Measurements from ENCODE around the gene SMYD3. TPM values are rescaled to one million over a fixed set of nuclear protein-coding genes. Genes with fewer than 3 reads are reported as not detected.

SMYD3 gene
- total and polyA plus RNA-seq, 2 donors (not counting 3 experiments of a cell fraction or from before 2014, with no cell fraction given): 16.0 to 32.1 TPM

- no peak overlapping the region for H2AFZ ChIP-seq (ENCODE audit: low read depth, low read length)
- FAIRE-seq (no peak), DNase-seq (ENCODE audit: low read depth, low spot score) (no peak)
- no peaks in the 10 kb centered on the region for H4K20me1 ChIP-seq (replicated peaks; ENCODE audit: control insufficient read depth, extremely low read depth, insufficient read depth, low read length)
- TF ChIP-seq MYC (IDR thresholded peaks at IDR 0.05; ENCODE audit: low read depth, low read length) (no peak), POLR2A (IDR thresholded peaks at IDR 0.05; ENCODE audit: low read depth, low read length) (no peak), FOS (IDR thresholded peaks at IDR 0.05; ENCODE audit: borderline replicate concordance, insufficient read depth, low read length) (no peak), JUN (IDR thresholded peaks at IDR 0.05; ENCODE audit: borderline replicate concordance, insufficient read depth, insufficient read length, low read depth) (no peak), GATA2 (IDR thresholded peaks at IDR 0.05; ENCODE audit: insufficient read depth, insufficient read length, low read depth, low read length) (no peak), EZH2 (IDR thresholded peaks at IDR 0.05; ENCODE audit: borderline replicate concordance, low read depth, low read length, severe bottlenecking) (no peak), POLR2AphosphoS5 (IDR thresholded peaks at IDR 0.05; ENCODE audit: insufficient read depth, low read depth, low read length) (no peak), MAX (IDR thresholded peaks at IDR 0.05; ENCODE audit: insufficient read depth, insufficient read length) (no peak), CTCF (IDR thresholded peaks at IDR 0.05; ENCODE audit: extremely low read depth in 1 of 2, insufficient read depth in 1 of 2, low read depth in 1 of 2, low read length in 2 of 2) (no peak)
- dilution Hi-C loops (cut with MboI; ENCODE audit: extremely low pct_ligation_motif_present, low sequenced_read_pairs) (no loop called here), intact Hi-C loops (cut with micrococcal nuclease) (loop anchor here (2.0 to 5.0 kb wide), 2 partner anchors 115 to 564 kb away; no protein-coding TSS in a partner anchor)
- CTCF ChIA-PET: interaction anchor here (1.0 to 2.4 kb wide), 12 partner anchors 9 to 734 kb away, joined by 3 to 36 read pairs (median 5); partner anchors contain the start of gene KIF26B
- no peaks in the 10 kb centered on the region for H3K79me2 ChIP-seq (ENCODE audit: control insufficient read depth, insufficient read depth, low read length)
- H3K36me3 ChIP-seq (ENCODE audit: control insufficient read depth in 2 of 2, extremely low read depth in 1 of 2, insufficient read depth in 2 of 2, low read length in 2 of 2): no peaks in the 10 kb centered on the region
- H3K9ac ChIP-seq (replicated peaks; ENCODE audit: extremely low read depth, insufficient read depth, low read length): no peak overlapping the region
- H3K4me1 ChIP-seq (ENCODE audit: control insufficient read depth, extremely low read depth, insufficient read depth, low read length): no peaks in the 10 kb centered on the region
- POLR2A ChIA-PET: no interaction called here
- no peaks in the 10 kb centered on the region for H3K9me3 ChIP-seq (replicated peaks; ENCODE audit: control insufficient read depth, insufficient read depth, low read length)
- no TSS peak for BruUV-seq (replicated peaks)
- no peak overlapping the region for H3K4me2 ChIP-seq (ENCODE audit: insufficient read depth, low read length)
- H3K4me3 ChIP-seq (replicated peaks in 1 of 3; ENCODE audit: insufficient read depth in 1 of 3, low read depth in 1 of 3, low read length in 3 of 3): no peak overlapping the region
- H3K9me1 ChIP-seq (replicated peaks; ENCODE audit: control insufficient read depth, extremely low read depth, insufficient read depth, low read length): no peaks in the 10 kb centered on the region
- H3K27me3 ChIP-seq (ENCODE audit: control insufficient read depth in 2 of 2, insufficient read depth in 2 of 2, low read length in 2 of 2): no peaks in the 10 kb centered on the region
- no peak overlapping the region for H3K27ac ChIP-seq (ENCODE audit: insufficient read depth, low read depth, low read length)
Observed at GRCh38 chr1:245887829-245888228, 619.2 kb downstream of the SMYD3 start.
